SK-N-SH treated with all-trans-retinoic acid at 6 μM for 48 hours (cell line): ENCODE results near the gene MRPL40.

Experiments used
- ATAC-seq: fragments of 200-7000 bp; cut with Tn5 transposase; 3 replicates; pipeline ENCODE4 v1.9.1; 2020; ENCODE audit warnings: mild to moderate bottlenecking, moderate library complexity
- ARNTL ChIP-seq: fragments of 450-650 bp; formaldehyde crosslinking; IDR thresholded peaks from 2 replicates; pipeline ENCODE4 v1.5.0; 2020; ENCODE audit warnings: low read depth, mild to moderate bottlenecking, moderate library complexity, borderline replicate concordance
- BACH2 ChIP-seq: fragments of 250-450 bp; sonication (Bioruptor Pico); IDR thresholded peaks from 2 replicates; pipeline ENCODE4 v1.9.0; 2021; ENCODE audit warnings: mild to moderate bottlenecking, borderline replicate concordance
- CREB5 ChIP-seq: fragments of 250-450 bp; sonication (Bioruptor Pico); IDR thresholded peaks from 2 replicates; pipeline ENCODE4 v1.5.1; 2020; ENCODE audit warnings: low read depth, mild to moderate bottlenecking, moderate library complexity
- CSDC2 ChIP-seq: fragments of 250-450 bp; sonication (Bioruptor Pico); IDR thresholded peaks from 2 replicates; pipeline ENCODE4 v1.5.0; 2020; ENCODE audit warnings: mild to moderate bottlenecking, moderate library complexity
- CSRNP3 ChIP-seq: fragments of 250-450 bp; sonication (Bioruptor Pico); IDR thresholded peaks from 2 replicates; pipeline ENCODE4 v1.5.1; 2021; ENCODE audit warnings: mild to moderate bottlenecking, moderate library complexity
- ESRRG ChIP-seq: fragments of 250-450 bp; sonication (Bioruptor Pico); IDR thresholded peaks from 2 replicates; pipeline ENCODE4 v1.6.1; 2021; ENCODE audit warnings: mild to moderate bottlenecking
- GLIS3 ChIP-seq: fragments of 250-450 bp; sonication (Bioruptor Pico); IDR thresholded peaks from 2 replicates; pipeline ENCODE4 v1.5.0; 2020; ENCODE audit warnings: mild to moderate bottlenecking, moderate library complexity
- PATZ1 ChIP-seq: fragments of 250-450 bp; sonication (Bioruptor Pico); IDR thresholded peaks from 2 replicates; pipeline ENCODE4 v1.8.0; 2020; ENCODE audit warnings: mild to moderate bottlenecking, moderate library complexity, borderline replicate concordance
- PPARA ChIP-seq: fragments of 250-450 bp; sonication (Bioruptor Pico); IDR thresholded peaks from 2 replicates; pipeline ENCODE4 v1.5.0; 2020; ENCODE audit warnings: mild to moderate bottlenecking, borderline replicate concordance
- RARB ChIP-seq: fragments of 250-450 bp; sonication (Bioruptor Pico); IDR thresholded peaks from 2 replicates; pipeline ENCODE4 v1.8.0; 2021; ENCODE audit warnings: mild to moderate bottlenecking, moderate library complexity
- TCF4 ChIP-seq: fragments of 250-450 bp; sonication (Bioruptor Pico); IDR thresholded peaks from 2 replicates; pipeline ENCODE4 v1.8.0; 2021; ENCODE audit warnings: mild to moderate bottlenecking, moderate library complexity, borderline replicate concordance
- TOX ChIP-seq: fragments of 250-450 bp; sonication (Bioruptor Pico); IDR thresholded peaks from 2 replicates; pipeline ENCODE4 v1.8.0; 2021; ENCODE audit warnings: mild to moderate bottlenecking, moderate library complexity, borderline replicate concordance
- TSHZ2 ChIP-seq: fragments of 250-450 bp; sonication (Bioruptor Pico); IDR thresholded peaks from 2 replicates; pipeline ENCODE4 v1.5.0; 2020; ENCODE audit warnings: mild to moderate bottlenecking, moderate library complexity
- ZC3H10 ChIP-seq: fragments of 250-450 bp; sonication (Bioruptor Pico); IDR thresholded peaks from 2 replicates; pipeline ENCODE4 v1.5.1; 2021; ENCODE audit warnings: mild to moderate bottlenecking, moderate library complexity
- ZFP3 ChIP-seq: fragments of 250-450 bp; sonication (Bioruptor Pico); IDR thresholded peaks from 2 replicates; pipeline ENCODE4 v1.5.0; 2020; ENCODE audit warnings: mild to moderate bottlenecking, moderate library complexity
- ZFP30 ChIP-seq: fragments of 450-650 bp; formaldehyde crosslinking; IDR thresholded peaks from 2 replicates; pipeline ENCODE4 v1.5.0; 2022; ENCODE audit warnings: mild to moderate bottlenecking, moderate library complexity
- ZNF8 ChIP-seq: fragments of 450-650 bp; formaldehyde crosslinking; IDR thresholded peaks from 2 replicates; pipeline ENCODE4 v1.5.0; 2020; ENCODE audit warnings: mild to moderate bottlenecking, moderate library complexity

The MRPL40 gene

GRCh38 chr22:19463491-19464469 is 31.4 kb downstream of the MRPL40 start:
- no peak for ATAC-seq
- TF ChIP-seq TOX (CRISPR knock-in tag) (no peak), PATZ1 (CRISPR knock-in tag) (no peak), CSRNP3 (CRISPR knock-in tag) (no peak)

GRCh38 chr22:19464546-19464945 is 32.2 kb downstream of the MRPL40 start:
- ATAC-seq = no peak
- TF ChIP-seq RARB (CRISPR knock-in tag) (no peak), TCF4 (CRISPR knock-in tag) (no peak), TOX (CRISPR knock-in tag) (no peak), ZFP30 (CRISPR knock-in tag) (no peak)

GRCh38 chr22:19464975-19465374 is 32.6 kb downstream of the MRPL40 start:
- no peak for ATAC-seq
- no peak for TF ChIP-seq TCF4 (CRISPR knock-in tag)
- no peak for TF ChIP-seq CREB5 (CRISPR knock-in tag)
- TF ChIP-seq CSRNP3 (CRISPR knock-in tag) = no peak
- no peak for TF ChIP-seq BACH2 (CRISPR knock-in tag)
- TF ChIP-seq ZNF8 (CRISPR knock-in tag) = no peak
- no peak for TF ChIP-seq GLIS3 (CRISPR knock-in tag)
- no peak for TF ChIP-seq ARNTL (CRISPR knock-in tag)
- no peak for TF ChIP-seq CSDC2 (CRISPR knock-in tag)
- TF ChIP-seq ZFP30 (CRISPR knock-in tag) = no peak
- no peak for TF ChIP-seq ZFP3 (CRISPR knock-in tag)
- no peak for TF ChIP-seq PATZ1 (CRISPR knock-in tag)
- TF ChIP-seq TSHZ2 (CRISPR knock-in tag) = no peak
- no peak for TF ChIP-seq ZC3H10 (CRISPR knock-in tag)
- no peak for TF ChIP-seq TOX (CRISPR knock-in tag)
- TF ChIP-seq PPARA (CRISPR knock-in tag) = no peak
- no peak for TF ChIP-seq ESRRG (CRISPR knock-in tag)
- TF ChIP-seq RARB (CRISPR knock-in tag) = no peak
